Activated naive CD8-positive, alpha-beta T cell treated with anti-CD3 and anti-CD28 coated beads, Interleukin-2, amount 50 U/mL, for 24 hours (primary cell): Measurements from ENCODE around the gene CLEC2B.
"Not testable (repeated sequence)": the region's sequence is repeated elsewhere in the genome, so short reads cannot be mapped to it uniquely, and the experiment has no call there.

Experiments used
- ATAC-seq: fragments of 150-1000 bp; cut with Tn5 transposase; one replicate; pipeline ENCODE4 v1.10.0; 2021
- DNase-seq: peaks from one replicate; pipeline ENCODE4 v3.0.0; 2021
- H3K27ac Mint-ChIP-seq: one replicate; pipeline ENCODE4 v1.8.0; 2021; ENCODE audit warnings: mild to moderate bottlenecking, mixed read lengths
- H3K27me3 Mint-ChIP-seq: one replicate; pipeline ENCODE4 v1.8.0; 2021; ENCODE audit warnings: mixed read lengths
- H3K36me3 Mint-ChIP-seq: one replicate; pipeline ENCODE4 v1.8.0; 2021; ENCODE audit warnings: low read depth, mixed read lengths
- H3K4me1 Mint-ChIP-seq: one replicate; pipeline ENCODE4 v1.8.0; 2021; ENCODE audit warnings: mixed read lengths
- H3K4me3 Mint-ChIP-seq: one replicate; pipeline ENCODE4 v1.8.0; 2021; ENCODE audit warnings: mild to moderate bottlenecking, moderate library complexity, mixed read lengths
- H3K9me3 Mint-ChIP-seq: one replicate; pipeline ENCODE4 v1.8.0; 2021; ENCODE audit warnings: mixed read lengths

The CLEC2B gene

GRCh38 chr12:9881988-9882387 lies 12.8 kb upstream of the CLEC2B start:
- H3K4me1 Mint-ChIP-seq: peaks cover 11% of the 10 kb centered on the region
- no peaks in the 10 kb centered on the region for H3K36me3 Mint-ChIP-seq
- H3K27me3 Mint-ChIP-seq: no peaks in the 10 kb centered on the region
- ATAC-seq (no peak), DNase-seq (no peak)
- H3K27ac Mint-ChIP-seq: no peak overlapping the region
- no peak overlapping the region for H3K4me3 Mint-ChIP-seq
- H3K9me3 Mint-ChIP-seq: no peaks in the 10 kb centered on the region

- Mint-ChIP-seq H3K27ac (no peak within 1 kb of the TSS), H3K9me3 (no peaks in the 10 kb centered on the region), H3K4me3 (no peak within 1 kb of the TSS)
Observed at GRCh38 chr12:9881246-9881645, 12.1 kb upstream of the CLEC2B start, which contains the start of gene KLRF2. Gene KLRF2, plus strand, starts transcription at chr12:9881489. Its CDS starts 107 bp downstream, at chr12:9881596.

GRCh38 chr12:9880532-9881078 lies 11.5 kb upstream of the CLEC2B start:
- DNase-seq (no peak), ATAC-seq (no peak)
- Mint-ChIP-seq H3K27me3 (no peaks in the 10 kb centered on the region), H3K4me3 (no peak overlapping the region), H3K27ac (no peak overlapping the region), H3K36me3 (no peaks in the 10 kb centered on the region), H3K9me3 (no peaks in the 10 kb centered on the region), H3K4me1 (peaks cover 11% of the 10 kb centered on the region)

More at GRCh38 chr12:9881246-9881645, 12.1 kb upstream of the CLEC2B start, which contains the start of gene KLRF2:
- DNase-seq (no peak), ATAC-seq (no peak)
- H3K36me3 Mint-ChIP-seq: no peaks in the 10 kb centered on the region
- no peaks in the 10 kb centered on the region for H3K27me3 Mint-ChIP-seq
- H3K4me1 Mint-ChIP-seq: peaks cover 11% of the 10 kb centered on the region

GRCh38 chr12:9876120-9876519 lies 7.0 kb upstream of the CLEC2B start:
- not testable (repeated sequence) for H3K4me3 Mint-ChIP-seq, H3K27ac Mint-ChIP-seq, DNase-seq, ATAC-seq, H3K9me3 Mint-ChIP-seq, H3K27me3 Mint-ChIP-seq, H3K36me3 Mint-ChIP-seq
- peaks cover 19% of the 10 kb centered on the region for H3K4me1 Mint-ChIP-seq

GRCh38 chr12:9872742-9873141 lies 3.6 kb upstream of the CLEC2B start:
- H3K4me3 Mint-ChIP-seq: no peak overlapping the region
- DNase-seq (no peak), ATAC-seq (no peak)
- no peaks in the 10 kb centered on the region for H3K9me3 Mint-ChIP-seq
- H3K36me3 Mint-ChIP-seq: no peaks in the 10 kb centered on the region
- no peaks in the 10 kb centered on the region for H3K27me3 Mint-ChIP-seq
- H3K4me1 Mint-ChIP-seq: peaks cover 24% of the 10 kb centered on the region
- no peak overlapping the region for H3K27ac Mint-ChIP-seq

GRCh38 chr12:9872162-9872561 lies 3.0 kb upstream of the CLEC2B start:
- Mint-ChIP-seq H3K4me3 (no peak overlapping the region), H3K27ac (no peak overlapping the region), H3K36me3 (no peaks in the 10 kb centered on the region), H3K4me1 (peaks cover 24% of the 10 kb centered on the region), H3K27me3 (no peaks in the 10 kb centered on the region), H3K9me3 (no peaks in the 10 kb centered on the region)
- ATAC-seq: peak; percentile 67
- DNase-seq: no peak

- no peaks in the 10 kb centered on the region for H3K36me3 Mint-ChIP-seq
- DNase-seq: no peak
- peaks cover 29% of the 10 kb centered on the region for H3K4me1 Mint-ChIP-seq
- no peak for ATAC-seq
- H3K4me3 Mint-ChIP-seq: peak overlapping the region; percentile 88
- peak overlapping the region; percentile 95 for H3K27ac Mint-ChIP-seq
- no peaks in the 10 kb centered on the region for H3K27me3 Mint-ChIP-seq
- no peaks in the 10 kb centered on the region for H3K9me3 Mint-ChIP-seq
Observed at GRCh38 chr12:9870286-9870866, 1.2 kb upstream of the CLEC2B start.

- DNase-seq (no peak), ATAC-seq (no peak)
- Mint-ChIP-seq H3K4me1 (peaks cover 39% of the 10 kb centered on the region), H3K36me3 (peaks cover 4% of the 10 kb centered on the region), H3K4me3 (peak overlapping the region; percentile 88), H3K27ac (peak overlapping the region; percentile 95), H3K9me3 (no peaks in the 10 kb centered on the region), H3K27me3 (no peaks in the 10 kb centered on the region)
Observed at GRCh38 chr12:9868951-9869306, 225 bp downstream of the CLEC2B start.

GRCh38 chr12:9868311-9868801 lies 798 bp downstream of the CLEC2B start:
- H3K4me1 Mint-ChIP-seq: peaks cover 45% of the 10 kb centered on the region
- ATAC-seq: no peak

GRCh38 chr12:9867531-9867930 lies 1.6 kb downstream of the CLEC2B start:
- H3K9me3 Mint-ChIP-seq: no peaks in the 10 kb centered on the region
- no peak for DNase-seq
- H3K4me1 Mint-ChIP-seq: peaks cover 50% of the 10 kb centered on the region
- no peaks in the 10 kb centered on the region for H3K27me3 Mint-ChIP-seq
- ATAC-seq: no peak
- peak overlapping the region; percentile 91 for H3K27ac Mint-ChIP-seq
- H3K4me3 Mint-ChIP-seq: peak overlapping the region; percentile 88
- peaks cover 13% of the 10 kb centered on the region for H3K36me3 Mint-ChIP-seq

More at GRCh38 chr12:9868311-9868801, 798 bp downstream of the CLEC2B start:
- H3K4me3 Mint-ChIP-seq: peak overlapping the region; percentile 88
- H3K27me3 Mint-ChIP-seq: no peaks in the 10 kb centered on the region
- H3K36me3 Mint-ChIP-seq: peaks cover 6% of the 10 kb centered on the region
- no peaks in the 10 kb centered on the region for H3K9me3 Mint-ChIP-seq
- H3K27ac Mint-ChIP-seq: peak overlapping the region; percentile 95
- DNase-seq: no peak

- H3K4me1 Mint-ChIP-seq: peaks cover 50% of the 10 kb centered on the region
- ATAC-seq: no peak
- H3K27me3 Mint-ChIP-seq: no peaks in the 10 kb centered on the region
- DNase-seq: no peak
- peaks cover 14% of the 10 kb centered on the region for H3K36me3 Mint-ChIP-seq
- H3K4me3 Mint-ChIP-seq: peak overlapping the region; percentile 88
- peak overlapping the region; percentile 91 for H3K27ac Mint-ChIP-seq
- H3K9me3 Mint-ChIP-seq: no peaks in the 10 kb centered on the region
Observed at GRCh38 chr12:9866860-9867269, 2.3 kb downstream of the CLEC2B start.

- no peaks in the 10 kb centered on the region for H3K9me3 Mint-ChIP-seq
- H3K4me1 Mint-ChIP-seq: peaks cover 49% of the 10 kb centered on the region
Observed at GRCh38 chr12:9864913-9865675, 4.1 kb downstream of the CLEC2B start.

GRCh38 chr12:9858135-9858534 lies 11.0 kb downstream of the CLEC2B start:
- peaks cover 58% of the 10 kb centered on the region for H3K4me1 Mint-ChIP-seq
- H3K4me3 Mint-ChIP-seq: no peak overlapping the region
- peaks cover 27% of the 10 kb centered on the region for H3K36me3 Mint-ChIP-seq
- H3K9me3 Mint-ChIP-seq: no peaks in the 10 kb centered on the region
- ATAC-seq (no peak), DNase-seq (no peak)
- H3K27ac Mint-ChIP-seq: no peak overlapping the region
- no peaks in the 10 kb centered on the region for H3K27me3 Mint-ChIP-seq

More at GRCh38 chr12:9864913-9865675, 4.1 kb downstream of the CLEC2B start:
- peaks cover 14% of the 10 kb centered on the region for H3K36me3 Mint-ChIP-seq
- peak overlapping the region; percentile 94 for H3K27ac Mint-ChIP-seq
- DNase-seq (no peak), ATAC-seq (peak; percentile 74)
- H3K4me3 Mint-ChIP-seq: peak overlapping the region; percentile 88
- no peaks in the 10 kb centered on the region for H3K27me3 Mint-ChIP-seq

- no peaks in the 10 kb centered on the region for H3K27me3 Mint-ChIP-seq
- no peak overlapping the region for H3K27ac Mint-ChIP-seq
- peaks cover 31% of the 10 kb centered on the region for H3K36me3 Mint-ChIP-seq
- DNase-seq (no peak), ATAC-seq (no peak)
- H3K4me1 Mint-ChIP-seq: peaks cover 58% of the 10 kb centered on the region
- no peak overlapping the region for H3K4me3 Mint-ChIP-seq
- no peaks in the 10 kb centered on the region for H3K9me3 Mint-ChIP-seq
Observed at GRCh38 chr12:9856894-9857293, 12.3 kb downstream of the CLEC2B start.

GRCh38 chr12:9856151-9856550 lies 13.0 kb downstream of the CLEC2B start:
- H3K27ac Mint-ChIP-seq: no peak overlapping the region
- H3K36me3 Mint-ChIP-seq: peaks cover 33% of the 10 kb centered on the region
- no peaks in the 10 kb centered on the region for H3K9me3 Mint-ChIP-seq
- ATAC-seq: no peak
- H3K4me1 Mint-ChIP-seq: peaks cover 60% of the 10 kb centered on the region
- H3K27me3 Mint-ChIP-seq: no peaks in the 10 kb centered on the region
- H3K4me3 Mint-ChIP-seq: no peak overlapping the region
- DNase-seq: no peak
